Thyroid gland (tissue), 4 donors: ENCODE measurements around the gene DDX3Y.

Source experiments
- POLR2A ChIP-seq, 2 donors: fragments of 450-650 bp; IDR thresholded peaks; one replicate each; pipeline ENCODE4 v1.6.1; 2017; ENCODE audit warnings: antibody characterized with exemption in 2 of 2, mild to moderate bottlenecking in 2 of 2, moderate library complexity in 1 of 2
- TF ChIP-seq, protein P1 (sequence below), 6 experiments: fragments of 200-600 bp in 3 of 6; fragments of 450-650 bp in 3 of 6; sonication (generic) in 3 of 6; IDR thresholded peaks; one replicate each; pipeline ENCODE4 v1.5.1; 2016 to 2019; ENCODE audit warnings: antibody characterized with exemption in 6 of 6, mild to moderate bottlenecking in 2 of 6, inconsistent platforms in 1 of 6, moderate library complexity in 1 of 6

DNA sequence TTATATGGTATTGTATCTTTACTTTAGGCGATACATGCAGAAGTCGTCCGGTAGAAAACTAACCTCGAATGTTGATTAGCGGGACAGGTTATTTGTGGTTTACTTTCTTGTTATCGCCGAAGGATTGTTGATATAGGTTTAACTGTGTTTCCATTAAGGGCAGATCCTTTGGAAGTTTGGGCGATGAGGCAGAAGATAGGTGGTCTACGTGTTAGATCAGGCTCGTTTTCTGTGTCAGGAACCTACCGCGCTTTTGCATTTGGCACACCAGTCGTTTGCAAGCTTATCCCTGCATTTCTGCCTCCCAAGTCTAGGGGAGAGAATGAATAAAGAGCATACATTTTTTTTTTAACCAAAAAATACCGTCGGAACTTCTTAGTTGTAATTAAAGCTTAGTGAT is 1.2 kb downstream of the DDX3Y start:
- TF ChIP-seq, protein P1, sequence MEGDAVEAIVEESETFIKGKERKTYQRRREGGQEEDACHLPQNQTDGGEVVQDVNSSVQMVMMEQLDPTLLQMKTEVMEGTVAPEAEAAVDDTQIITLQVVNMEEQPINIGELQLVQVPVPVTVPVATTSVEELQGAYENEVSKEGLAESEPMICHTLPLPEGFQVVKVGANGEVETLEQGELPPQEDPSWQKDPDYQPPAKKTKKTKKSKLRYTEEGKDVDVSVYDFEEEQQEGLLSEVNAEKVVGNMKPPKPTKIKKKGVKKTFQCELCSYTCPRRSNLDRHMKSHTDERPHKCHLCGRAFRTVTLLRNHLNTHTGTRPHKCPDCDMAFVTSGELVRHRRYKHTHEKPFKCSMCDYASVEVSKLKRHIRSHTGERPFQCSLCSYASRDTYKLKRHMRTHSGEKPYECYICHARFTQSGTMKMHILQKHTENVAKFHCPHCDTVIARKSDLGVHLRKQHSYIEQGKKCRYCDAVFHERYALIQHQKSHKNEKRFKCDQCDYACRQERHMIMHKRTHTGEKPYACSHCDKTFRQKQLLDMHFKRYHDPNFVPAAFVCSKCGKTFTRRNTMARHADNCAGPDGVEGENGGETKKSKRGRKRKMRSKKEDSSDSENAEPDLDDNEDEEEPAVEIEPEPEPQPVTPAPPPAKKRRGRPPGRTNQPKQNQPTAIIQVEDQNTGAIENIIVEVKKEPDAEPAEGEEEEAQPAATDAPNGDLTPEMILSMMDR (IDR thresholded peaks at IDR 0.05) = no peak
- no peak for TF ChIP-seq POLR2A (IDR thresholded peaks at IDR 0.05)
